Endothelial cell of umbilical vein (primary cell): ENCODE results near the gene SFMBT1. TPM values are rescaled to one million over a fixed set of nuclear protein-coding genes. Genes with fewer than 3 reads are reported as not detected.

Experiments used
- BruUV-seq: library from RNA; stranded (reverse); fragments of 400-500 nt; replicated peaks from 2 replicates; lab custom pipeline; 2021; lab: Mats Ljungman, UMichigan
- CTCF ChIA-PET: fragments of 300-600, 350-600 bp; sonication (Branson Sonifier 250); formaldehyde crosslinking; loops from one replicate; lab custom pipeline; 2021; ENCODE audit warnings: antibody characterized with exemption, inconsistent platforms; lab: Charles Lee
- POLR2A ChIA-PET: fragments of 300-600, 350-600 bp; sonication (Branson Sonifier 250); formaldehyde crosslinking; loops from one replicate; lab custom pipeline; 2021; ENCODE audit warnings: antibody characterized with exemption, inconsistent platforms; lab: Charles Lee
- DNase-seq: peaks from one replicate; pipeline ENCODE4 v3.0.0-alpha.2; 2011; ENCODE audit warnings: low read depth, low spot score
- FAIRE-seq: peaks from 2 replicates; lab custom pipeline; 2011; peaks lifted over from hg19 to GRCh38; lab: Jason Lieb, UNC
- H2AFZ ChIP-seq: 2 replicates; pipeline ENCODE4 v1.6.0; 2012; ENCODE audit warnings: low read depth, low read length, control low read depth, inconsistent platforms
- H3K27ac ChIP-seq: 2 replicates; pipeline ENCODE4 v1.5.1; 2011; ENCODE audit warnings: low read depth, mild to moderate bottlenecking, control low read depth, low read length, moderate library complexity; ENCODE audit not compliant: insufficient read depth
- H3K27me3 ChIP-seq, 2 experiments: 2 replicates each; pipeline versions ENCODE4 v1.6.0 to v1.6.1; 2011; ENCODE audit warnings: low read length in 2 of 2, mixed read lengths in 1 of 2; ENCODE audit not compliant: control insufficient read depth in 2 of 2, insufficient read depth in 2 of 2
- H3K36me3 ChIP-seq, 2 experiments: 2 replicates in 1 of 2; 3 replicates in 1 of 2; pipeline ENCODE4 v1.5.1; 2011; ENCODE audit warnings: low read length in 2 of 2, mild to moderate bottlenecking in 1 of 2, moderate library complexity in 1 of 2; ENCODE audit not compliant: control insufficient read depth in 2 of 2, insufficient read depth in 2 of 2; ENCODE audit errors: extremely low read depth in 1 of 2
- H3K4me1 ChIP-seq: 3 replicates; pipeline ENCODE4 v1.5.1; 2011; ENCODE audit warnings: mild to moderate bottlenecking, low read length; ENCODE audit not compliant: control insufficient read depth, insufficient read depth; ENCODE audit errors: extremely low read depth
- H3K4me2 ChIP-seq: 2 replicates; pipeline ENCODE4 v1.6.1; 2011; ENCODE audit warnings: low read length, control low read depth, mixed read lengths; ENCODE audit not compliant: insufficient read depth
- H3K4me3 ChIP-seq, 3 experiments: fragments of 200-600 bp in 1 of 3; sonication (generic), shearing (Covaris generic) in 1 of 3; replicated peaks in 1 of 3; 2 replicates each; pipeline ENCODE4 v1.5.1; 2011 to 2016; ENCODE audit warnings: control low read depth in 3 of 3, low read length in 3 of 3, mild to moderate bottlenecking in 2 of 3, inconsistent platforms in 1 of 3, low read depth in 1 of 3, moderate library complexity in 1 of 3; ENCODE audit not compliant: insufficient read depth in 1 of 3
- H3K79me2 ChIP-seq: 2 replicates; pipeline ENCODE4 v1.6.0; 2012; ENCODE audit warnings: low read length, inconsistent platforms; ENCODE audit not compliant: control insufficient read depth, insufficient read depth
- H3K9ac ChIP-seq: replicated peaks from 2 replicates; pipeline ENCODE3; 2011; ENCODE audit warnings: low read length, control low read depth; ENCODE audit not compliant: insufficient read depth; ENCODE audit errors: extremely low read depth
- H3K9me1 ChIP-seq: replicated peaks from 3 replicates; pipeline ENCODE4 v1.6.0; 2011; ENCODE audit warnings: mild to moderate bottlenecking, low read length; ENCODE audit not compliant: control insufficient read depth, insufficient read depth; ENCODE audit errors: extremely low read depth
- H3K9me3 ChIP-seq: replicated peaks from 2 replicates; pipeline ENCODE4 v1.5.1; 2012; ENCODE audit warnings: low read length, inconsistent platforms; ENCODE audit not compliant: control insufficient read depth, insufficient read depth
- H4K20me1 ChIP-seq: replicated peaks from 2 replicates; pipeline ENCODE3; 2011; ENCODE audit warnings: mild to moderate bottlenecking, low read length; ENCODE audit not compliant: control insufficient read depth, insufficient read depth; ENCODE audit errors: extremely low read depth
- CTCF ChIP-seq, 2 donors: IDR thresholded peaks; 1 replicate in 1 of 2; 2 replicates in 1 of 2; pipeline ENCODE4 v1.5.1; 2011; ENCODE audit warnings: low read length in 2 of 2, mild to moderate bottlenecking in 2 of 2, moderate library complexity in 2 of 2, control low read depth in 1 of 2, inconsistent platforms in 1 of 2, low read depth in 1 of 2; ENCODE audit not compliant: insufficient read depth in 1 of 2; ENCODE audit errors: extremely low read depth in 1 of 2
- EZH2 ChIP-seq: IDR thresholded peaks from 2 replicates; pipeline ENCODE4 v1.6.1; 2012; ENCODE audit warnings: borderline replicate concordance, low read depth, mild to moderate bottlenecking, moderate library complexity, low read length, inconsistent platforms; ENCODE audit not compliant: severe bottlenecking
- JUN ChIP-seq: IDR thresholded peaks from 2 replicates; pipeline ENCODE4 v1.6.1; 2011; ENCODE audit warnings: borderline replicate concordance, low read depth; ENCODE audit not compliant: insufficient read length, insufficient read depth
- dilution Hi-C: fragments of 300-500 bp; cut with MboI; formaldehyde crosslinking; loops from one replicate; pipeline ENCODE4 v1.15.0; 2019; ENCODE audit warnings: low sequenced_read_pairs; ENCODE audit not compliant: extremely low pct_ligation_motif_present
- intact Hi-C: fragments of 100-400 bp; cut with micrococcal nuclease; formaldehyde crosslinking; loops from one replicate; pipeline ENCODE4 v1.10.0; 2022
- polyA plus RNA-seq, 4 experiments: library from polyadenylated mRNA; depleted of rRNA in 3 of 4; stranded (reverse) in 3 of 4; unstranded in 1 of 4; fragments of >200 nt; gene quantifications; 2 replicates each; pipeline versions ENCODE4 v1.2.1 to v1.2.3, GENCODE V29; 2011 to 2012; ENCODE audit warnings: missing spikeins in 1 of 4
- total RNA-seq: library from RNA; stranded (reverse); gene quantifications from 2 replicates; pipeline ENCODE4 v1.2.3, GENCODE V29; 2021

SFMBT1 gene
- total and polyA plus RNA-seq, 2 donors (not counting 3 experiments of a cell fraction or from before 2014, with no cell fraction given), result 1.8 to 6.0 TPM

DNA sequence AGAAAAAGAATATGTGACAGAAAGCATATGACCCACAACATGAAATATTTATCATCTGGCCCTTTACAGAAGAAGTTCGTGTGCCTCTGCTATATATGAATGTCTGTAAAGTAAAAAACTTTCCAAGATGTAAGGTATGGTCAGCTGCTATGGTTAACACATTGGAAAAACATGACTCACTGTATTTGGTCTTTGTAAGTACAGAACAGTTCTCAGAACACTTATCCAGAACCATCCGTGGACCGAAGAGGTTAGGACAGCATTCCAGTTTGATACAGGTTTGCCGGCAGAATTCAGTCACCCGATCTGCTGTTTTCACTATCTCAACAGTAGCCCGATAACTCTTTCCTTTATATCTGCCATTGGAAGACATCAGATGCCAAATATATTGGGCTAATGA is 135.1 kb downstream of the SFMBT1 start:
- no peaks in the 10 kb centered on the region for H3K79me2 ChIP-seq
- H3K36me3 ChIP-seq, result no peaks in the 10 kb centered on the region
- dilution Hi-C loops, result no loop called here
- no peak for DNase-seq
- H3K4me2 ChIP-seq, result no peak overlapping the region
- no peaks in the 10 kb centered on the region for H4K20me1 ChIP-seq
- H3K27me3 ChIP-seq, result no peaks in the 10 kb centered on the region
- H3K4me1 ChIP-seq, result no peaks in the 10 kb centered on the region
- no peak for FAIRE-seq
- POLR2A ChIA-PET, result no interaction called here
- no peak overlapping the region for H3K4me3 ChIP-seq
- H3K9ac ChIP-seq, result no peak overlapping the region
- no peak for TF ChIP-seq JUN
- CTCF ChIA-PET, result interaction anchor here (1.8 kb wide), 1 partner anchor 24 kb away, joined by 9 read pairs; no protein-coding TSS in a partner anchor
- H3K9me3 ChIP-seq, result no peaks in the 10 kb centered on the region
- no peak overlapping the region for H2AFZ ChIP-seq
- intact Hi-C loops, result no loop called here
- no peak overlapping the region for H3K27ac ChIP-seq
- H3K9me1 ChIP-seq, result no peaks in the 10 kb centered on the region
- BruUV-seq, result no TSS peak

GRCh38 chr3:52907497-52907896 is 138.4 kb downstream of the SFMBT1 start:
- Histone ChIP-seq H3K9me3 (no peaks in the 10 kb centered on the region), H3K4me1 (no peaks in the 10 kb centered on the region), H4K20me1 (no peaks in the 10 kb centered on the region), H3K36me3 (no peaks in the 10 kb centered on the region), H3K9me1 (no peaks in the 10 kb centered on the region), H3K4me3 (no peak overlapping the region), H3K4me2 (no peak overlapping the region), H3K27ac (no peak overlapping the region), H3K27me3 (no peaks in the 10 kb centered on the region), H3K79me2 (no peaks in the 10 kb centered on the region), H2AFZ (no peak overlapping the region), H3K9ac (no peak overlapping the region)
- intact Hi-C loops, result no loop called here
- no peak for FAIRE-seq
- dilution Hi-C loops, result no loop called here
- BruUV-seq, result no TSS peak
- CTCF ChIA-PET, result interaction anchor here (1.0 to 1.2 kb wide), 3 partner anchors 10 to 56 kb away, joined by 3 read pairs; partner anchors contain the start of gene STIMATE
- no peak for DNase-seq
- peak in 1 of 2 donors; percentile 10 for TF ChIP-seq CTCF (IDR thresholded peaks at IDR 0.05; ENCODE audit: extremely low read depth in 1 of 2, insufficient read depth in 1 of 2, low read depth in 1 of 2, low read length in 2 of 2)
- no peak for TF ChIP-seq EZH2
- POLR2A ChIA-PET, result interaction anchor here (0.9 kb wide), 1 partner anchor 74 kb away, joined by 5 read pairs; no protein-coding TSS in a partner anchor
